OCI-LY7 (cell line): Measurements from ENCODE around the gene F7. TPM values are rescaled to one million over a fixed set of nuclear protein-coding genes. Genes with fewer than 3 reads are reported as not detected.

Experiments
- BruUV-seq: library from RNA; stranded (reverse); fragments of 400-500 nt; replicated peaks from 2 replicates; lab custom pipeline; 2021; lab: Mats Ljungman, UMichigan
- CTCF ChIA-PET: fragments of 300-600 bp; sonication (Branson Sonifier 250); formaldehyde crosslinking; loops from one replicate; lab custom pipeline; 2022; ENCODE audit warnings: antibody characterized with exemption; ENCODE audit not compliant: unreplicated experiment; lab: Charles Lee
- POLR2A ChIA-PET: fragments of 300-600 bp; sonication (Branson Sonifier 250); formaldehyde crosslinking; loops from one replicate; lab custom pipeline; 2022; ENCODE audit warnings: antibody characterized with exemption; lab: Charles Lee
- DNase-seq: peaks from one replicate; pipeline ENCODE4 v3.0.0-alpha.2; 2015; ENCODE audit warnings: low spot score
- H2AFZ ChIP-seq: fragments of 200-600 bp; sonication (generic), shearing (Covaris generic); 2 replicates; pipeline ENCODE4 v1.6.1; 2014; ENCODE audit warnings: mild to moderate bottlenecking, antibody characterized with exemption, low read length, moderate library complexity
- H3K27ac ChIP-seq: fragments of 200-600 bp; sonication (generic); 2 replicates; pipeline ENCODE4 v1.5.1; 2014; ENCODE audit warnings: mixed run types, low read depth, mild to moderate bottlenecking, moderate library complexity, low read length, inconsistent platforms; ENCODE audit not compliant: poor library complexity, severe bottlenecking
- H3K36me3 ChIP-seq: fragments of 200-600 bp; sonication (generic); 2 replicates; pipeline ENCODE4 v1.6.1; 2014; ENCODE audit warnings: mild to moderate bottlenecking, antibody characterized with exemption, low read length, moderate library complexity, mixed read lengths; ENCODE audit not compliant: insufficient read depth
- H3K4me1 ChIP-seq: fragments of 200-600 bp; sonication (generic); 2 replicates; pipeline ENCODE4 v1.5.1; 2014; ENCODE audit warnings: mild to moderate bottlenecking, low read length; ENCODE audit not compliant: insufficient read depth, poor library complexity, severe bottlenecking
- H3K4me2 ChIP-seq: fragments of 200-600 bp; sonication (generic); 2 replicates; pipeline ENCODE4 v1.6.1; 2014; ENCODE audit warnings: mild to moderate bottlenecking, low read length
- H3K4me3 ChIP-seq: fragments of 200-600 bp; sonication (generic); 2 replicates; pipeline ENCODE4 v1.5.1; 2014; ENCODE audit warnings: mild to moderate bottlenecking, low read depth, low read length; ENCODE audit not compliant: poor library complexity, severe bottlenecking
- H3K79me2 ChIP-seq: fragments of 200-600 bp; sonication (generic); 2 replicates; pipeline ENCODE4 v1.6.1; 2016; ENCODE audit warnings: low read depth, mild to moderate bottlenecking, low read length, moderate library complexity, mixed read lengths; ENCODE audit not compliant: insufficient read depth
- H3K9me2 ChIP-seq: fragments of 200-600 bp; sonication (generic); 2 replicates; pipeline ENCODE4 v1.6.1; 2016; ENCODE audit warnings: mild to moderate bottlenecking, low read length, mixed read lengths; ENCODE audit not compliant: insufficient read depth
- H3K9me3 ChIP-seq: fragments of 200-600 bp; sonication (generic); 2 replicates; pipeline ENCODE4 v1.6.1; 2014; ENCODE audit warnings: mild to moderate bottlenecking, mixed run types, low read length, mixed read lengths
- H4K20me1 ChIP-seq: fragments of 200-600 bp; sonication (generic); 2 replicates; pipeline ENCODE4 v1.6.1; 2014; ENCODE audit warnings: mild to moderate bottlenecking, antibody characterized with exemption, low read length, moderate library complexity, mixed read lengths; ENCODE audit not compliant: insufficient read depth
- CTCF ChIP-seq: fragments of 200-600 bp; sonication (generic); conservative IDR thresholded peaks from 2 replicates; pipeline ENCODE4 v1.5.1; 2014; ENCODE audit warnings: mild to moderate bottlenecking, antibody characterized with exemption, low read length, moderate library complexity, mixed read lengths
- EZH2phosphoT487 ChIP-seq: fragments of 200-600 bp; sonication (generic); IDR thresholded peaks from 2 replicates; pipeline ENCODE4 v1.6.1; 2018; ENCODE audit warnings: low read depth, borderline replicate concordance, mild to moderate bottlenecking, mixed run types, antibody characterized with exemption, low read length, moderate library complexity, mixed read lengths
- intact Hi-C: fragments of 100-400 bp; cut with micrococcal nuclease; formaldehyde crosslinking; loops from one replicate; pipeline ENCODE4 v1.10.0; 2022; ENCODE audit not compliant: unreplicated experiment
- total RNA-seq, 2 experiments: library from RNA; depleted of rRNA in 1 of 2; stranded (reverse); fragments of >200 nt in 1 of 2; shearing (Covaris generic) in 1 of 2; gene quantifications; 2 replicates each; pipeline ENCODE4 v1.2.3, GENCODE V29; 2014 to 2022

The F7 gene
- total RNA-seq, 2 experiments from 2014 or later = not detected

- Histone ChIP-seq H3K9me2 (no peaks in the 10 kb centered on the region), H2AFZ (no peak overlapping the region), H3K4me1 (no peaks in the 10 kb centered on the region), H3K36me3 (no peaks in the 10 kb centered on the region), H3K4me3 (no peak overlapping the region), H4K20me1 (no peaks in the 10 kb centered on the region), H3K27ac (no peak overlapping the region), H3K9me3 (no peaks in the 10 kb centered on the region), H3K4me2 (no peak overlapping the region), H3K79me2 (no peaks in the 10 kb centered on the region)
- intact Hi-C loops = no loop called here
- CTCF ChIA-PET = no interaction called here
- TF ChIP-seq CTCF (no peak), EZH2phosphoT487 (no peak)
- DNase-seq = no peak
- POLR2A ChIA-PET = no interaction called here
- no TSS peak for BruUV-seq
These were observed 45.7 kb upstream of the F7 start for GRCh38 chr13:113059891-113060290.

GRCh38 chr13:113060557-113061270, 44.9 kb upstream of the F7 start:
- no TSS peak for BruUV-seq
- Histone ChIP-seq H2AFZ (no peak overlapping the region), H3K79me2 (no peaks in the 10 kb centered on the region), H3K36me3 (no peaks in the 10 kb centered on the region), H3K9me2 (no peaks in the 10 kb centered on the region), H3K4me2 (no peak overlapping the region), H3K4me1 (no peaks in the 10 kb centered on the region), H3K27ac (no peak overlapping the region), H4K20me1 (no peaks in the 10 kb centered on the region), H3K9me3 (no peaks in the 10 kb centered on the region), H3K4me3 (no peak overlapping the region)
- DNase-seq = no peak
- ChIA-PET CTCF (no interaction called here), POLR2A (no interaction called here)
- intact Hi-C loops = no loop called here
- TF ChIP-seq CTCF (no peak), EZH2phosphoT487 (no peak)

- intact Hi-C loops = no loop called here
- TF ChIP-seq EZH2phosphoT487 (no peak), CTCF (no peak)
These were observed 44.3 kb upstream of the F7 start for GRCh38 chr13:113061271-113061625.

More at GRCh38 chr13:113061271-113061625, 44.3 kb upstream of the F7 start:
- POLR2A ChIA-PET = no interaction called here
- Histone ChIP-seq H3K4me2 (no peak overlapping the region), H4K20me1 (no peaks in the 10 kb centered on the region), H3K4me3 (no peak overlapping the region), H3K27ac (no peak overlapping the region), H3K36me3 (no peaks in the 10 kb centered on the region), H3K9me3 (no peaks in the 10 kb centered on the region), H2AFZ (no peak overlapping the region), H3K4me1 (no peaks in the 10 kb centered on the region), H3K79me2 (no peaks in the 10 kb centered on the region), H3K9me2 (no peaks in the 10 kb centered on the region)
- CTCF ChIA-PET = no interaction called here
- no peak for DNase-seq
- no TSS peak for BruUV-seq
